ENCODE measurements around the gene GTPBP2. TPM values are rescaled to one million over a fixed set of nuclear protein-coding genes. Genes with fewer than 3 reads are reported as not detected.
"Not testable (repeated sequence)": the region's sequence is repeated elsewhere in the genome, so short reads cannot be mapped to it uniquely, and the experiment has no call there.

Gene GTPBP2
- total and polyA plus RNA-seq, 7 donors: 27.8 to 69.6 (median 34.6) TPM

DNA sequence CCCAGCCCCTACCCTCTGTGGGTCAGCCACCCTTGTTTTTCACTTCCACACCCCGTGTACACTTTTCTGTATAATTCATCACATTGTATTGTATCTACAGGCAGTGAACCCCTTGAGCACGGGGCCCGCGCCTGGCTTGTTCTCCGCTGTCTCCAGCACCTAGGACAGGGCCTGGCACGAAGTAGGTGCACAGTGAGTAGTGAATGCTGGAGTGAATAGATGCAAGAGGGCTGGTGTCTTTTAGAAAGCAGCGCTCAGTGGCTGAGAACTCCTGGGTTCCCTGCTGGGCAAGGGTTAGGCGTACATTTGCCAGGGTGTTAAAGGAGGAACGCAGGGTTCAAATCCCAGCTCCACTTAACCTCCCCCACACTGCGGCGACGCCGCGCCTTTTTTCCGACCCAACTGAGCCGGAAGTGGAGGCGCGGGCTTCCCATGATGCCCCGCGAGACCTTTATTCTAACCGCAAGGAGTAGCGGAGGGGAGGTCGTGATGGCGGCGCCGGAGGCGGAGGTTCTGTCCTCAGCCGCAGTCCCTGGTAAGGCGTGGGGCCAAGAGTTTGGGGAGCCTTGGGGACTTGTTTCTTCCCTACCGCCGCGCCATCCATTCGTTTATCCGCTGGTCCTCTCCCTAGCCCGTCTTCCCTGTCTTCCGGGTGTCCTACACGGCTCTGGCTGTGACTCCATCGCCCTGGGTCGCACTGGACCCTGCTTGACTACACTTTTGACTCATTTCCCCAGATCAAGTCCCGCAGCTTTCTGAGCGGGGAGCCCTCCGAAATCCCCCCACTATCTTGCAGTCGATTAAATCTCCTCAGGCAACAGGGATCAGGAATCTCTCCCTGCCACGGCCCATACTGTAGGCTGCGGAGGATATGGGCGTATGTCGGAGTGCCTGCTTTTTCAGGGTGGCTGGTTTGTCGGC is 6.6 kb upstream of the GTPBP2 start, which contains the start of gene MAD2L1BP:
TSS of gene MAD2L1BP (plus strand) at position 454 of the 921 bp plus-strand sequence. CDS start at position 490, 36 bp downstream.
- peaks cover 43% of the 10 kb centered on the region for H3K4me1 ChIP-seq
- H3K27ac ChIP-seq: peak within 1 kb of the TSS; percentile 92
- peaks cover 3 to 38% of the 10 kb centered on the region in 2 donors for H3K36me3 ChIP-seq (ENCODE audit: insufficient read depth in 1 of 2, low read depth in 1 of 2)
- H3K27me3 ChIP-seq (ENCODE audit: insufficient read depth in 3 of 3, low read length in 2 of 3): no peaks in the 10 kb centered on the region
- ATAC-seq: peak; percentile 90 to 94 (median 92)
- TF ChIP-seq CTCF (IDR thresholded peaks at IDR 0.05): no peak
- H3K4me3 ChIP-seq: peak within 1 kb of the TSS; percentile 92
- WGBS, 3 donors: 3 to 4% (median 3%) methylated on average over 44 to 48 of the region's 48 CpGs
- intact Hi-C loops (cut with DNase I): loop anchor here in 1 of 2 donors (10.0 kb wide), 1 partner anchor 439 kb away; no protein-coding TSS in a partner anchor
- H3K9me3 ChIP-seq: no peaks in the 10 kb centered on the region
- DNase-seq: peak; percentile 87 to 88

DNA sequence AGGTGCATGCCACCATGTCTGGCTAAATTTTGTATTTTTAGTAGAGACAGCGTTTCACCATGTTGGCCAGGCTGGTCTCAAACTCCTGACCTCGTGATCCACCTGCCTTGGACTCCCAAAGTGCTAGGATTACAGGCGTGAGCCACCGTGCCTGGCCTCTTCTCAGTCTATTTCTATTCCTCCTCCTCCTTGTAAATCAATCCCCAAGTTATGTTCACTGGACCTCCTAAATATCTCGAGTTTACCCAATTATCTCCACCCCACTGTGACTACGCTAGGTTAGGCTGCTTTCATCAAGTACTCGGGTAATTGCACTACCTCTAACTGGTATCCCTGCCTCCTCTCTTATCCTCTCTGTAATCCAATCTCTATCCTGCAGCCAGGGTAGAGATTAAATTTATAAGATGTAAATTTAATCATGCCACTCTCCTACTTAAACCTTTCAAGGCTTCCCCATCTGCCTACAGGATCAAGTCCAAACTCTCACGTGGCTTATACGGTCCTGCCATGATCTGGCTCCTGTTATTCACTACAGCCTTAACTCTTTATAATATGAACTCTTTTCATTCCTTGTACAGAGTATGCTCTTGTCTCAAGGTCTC is 5.7 kb upstream of the GTPBP2 start:
- 41 to 69% (median 53%) methylated on average over 9 of the region's 9 CpGs for WGBS, 3 donors
- peaks cover 0 to 30% of the 10 kb centered on the region in 2 donors for H3K36me3 ChIP-seq (ENCODE audit: insufficient read depth in 1 of 2, low read depth in 1 of 2)
- DNase-seq: no peak
- intact Hi-C loops (cut with DNase I): loop anchor here in 1 of 2 donors (10.0 kb wide), 1 partner anchor 440 kb away; no protein-coding TSS in a partner anchor
- H3K9me3 ChIP-seq: no peaks in the 10 kb centered on the region
- peak overlapping the region; percentile 92 for H3K27ac ChIP-seq
- no peak for TF ChIP-seq CTCF (IDR thresholded peaks at IDR 0.05)
- peak overlapping the region; percentile 92 for H3K4me3 ChIP-seq
- H3K4me1 ChIP-seq: peaks cover 48% of the 10 kb centered on the region
- ATAC-seq: no peak
- H3K27me3 ChIP-seq (ENCODE audit: insufficient read depth in 3 of 3, low read length in 2 of 3): no peaks in the 10 kb centered on the region

DNA sequence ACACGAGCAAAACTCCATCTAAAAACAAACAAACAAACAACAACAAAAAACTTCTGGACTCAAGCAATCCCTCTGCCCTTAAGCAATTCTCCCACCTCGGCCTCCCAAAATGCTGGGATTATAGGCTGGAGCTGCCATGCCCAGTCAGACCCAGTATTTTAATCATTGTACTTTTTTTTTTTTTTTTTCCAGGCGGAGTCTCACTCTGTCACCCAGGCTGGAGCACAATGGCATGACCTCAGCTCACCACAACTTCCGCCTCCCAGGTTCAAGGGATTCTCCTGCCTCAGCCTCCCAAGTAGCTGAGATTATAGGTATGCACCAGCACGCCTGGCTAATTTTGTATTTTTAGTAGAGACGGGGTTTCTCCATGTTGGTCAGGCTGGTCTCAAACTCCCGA is 3.9 kb upstream of the GTPBP2 start:
- H3K4me3 ChIP-seq; H3K27me3 ChIP-seq (ENCODE audit: insufficient read depth in 3 of 3, low read length in 2 of 3); H3K27ac ChIP-seq; H3K9me3 ChIP-seq; ATAC-seq; DNase-seq: not testable (repeated sequence)
- WGBS, 3 donors: 91 to 97% (median 92%) methylated on average over 7 of the region's 7 CpGs
- intact Hi-C loops (cut with DNase I): loop anchor here in 1 of 2 donors (10.0 kb wide), 1 partner anchor 442 kb away; no protein-coding TSS in a partner anchor
- H3K36me3 ChIP-seq (ENCODE audit: insufficient read depth in 1 of 2, low read depth in 1 of 2): peaks cover 0 to 12% of the 10 kb centered on the region in 2 donors
- peaks cover 34% of the 10 kb centered on the region for H3K4me1 ChIP-seq

DNA sequence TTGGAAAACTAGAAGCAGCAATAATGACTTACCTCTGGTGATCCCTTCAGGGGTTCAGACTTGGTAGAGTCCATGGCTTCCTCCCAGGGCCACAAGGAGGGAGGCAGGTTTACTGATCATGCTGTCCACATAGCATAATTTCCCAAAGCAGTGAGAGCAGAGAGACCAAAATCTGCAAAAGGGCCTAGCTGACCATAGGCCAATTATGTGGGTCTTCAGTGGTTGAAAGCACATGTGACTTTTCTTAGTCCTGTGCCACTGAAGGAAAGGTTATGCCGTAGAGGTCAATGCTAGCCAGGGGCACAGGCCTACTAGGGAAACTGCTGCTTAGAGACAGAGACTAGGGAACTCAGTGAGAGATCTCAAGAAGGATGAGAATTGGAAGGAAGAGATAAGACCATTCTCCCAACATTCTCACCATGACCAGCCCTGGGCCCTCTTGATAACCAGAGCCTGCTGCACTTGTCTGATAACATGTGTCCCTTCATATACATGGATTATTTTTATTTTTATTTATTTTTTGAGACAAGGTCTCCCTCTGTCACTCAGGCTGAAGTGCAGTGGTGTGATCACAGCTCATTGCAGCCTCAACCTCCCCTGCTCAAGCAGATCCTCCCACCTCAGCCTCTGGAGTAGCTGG is 2.0 kb upstream of the GTPBP2 start:
- peaks cover 0 to 8% of the 10 kb centered on the region in 2 donors for H3K36me3 ChIP-seq (ENCODE audit: insufficient read depth in 1 of 2, low read depth in 1 of 2)
- TF ChIP-seq CTCF (IDR thresholded peaks at IDR 0.05): no peak
- no peaks in the 10 kb centered on the region for H3K27me3 ChIP-seq (ENCODE audit: insufficient read depth in 3 of 3, low read length in 2 of 3)
- 36 to 75% (median 73%) methylated on average over 1 of the region's 1 CpG for WGBS, 3 donors
- DNase-seq (no peak), ATAC-seq (no peak)
- peaks cover 33% of the 10 kb centered on the region for H3K4me1 ChIP-seq
- H3K27ac ChIP-seq: peak overlapping the region; percentile 95
- intact Hi-C loops (cut with DNase I): loop anchor here in 1 of 2 donors (10.0 kb wide), 1 partner anchor 444 kb away; no protein-coding TSS in a partner anchor
- no peaks in the 10 kb centered on the region for H3K9me3 ChIP-seq
- no peak overlapping the region for H3K4me3 ChIP-seq

Data from psoas muscle (tissue), 8 donors.